Measurements from ENCODE around the gene MAST3.

- TF ChIP-seq, protein P1, sequence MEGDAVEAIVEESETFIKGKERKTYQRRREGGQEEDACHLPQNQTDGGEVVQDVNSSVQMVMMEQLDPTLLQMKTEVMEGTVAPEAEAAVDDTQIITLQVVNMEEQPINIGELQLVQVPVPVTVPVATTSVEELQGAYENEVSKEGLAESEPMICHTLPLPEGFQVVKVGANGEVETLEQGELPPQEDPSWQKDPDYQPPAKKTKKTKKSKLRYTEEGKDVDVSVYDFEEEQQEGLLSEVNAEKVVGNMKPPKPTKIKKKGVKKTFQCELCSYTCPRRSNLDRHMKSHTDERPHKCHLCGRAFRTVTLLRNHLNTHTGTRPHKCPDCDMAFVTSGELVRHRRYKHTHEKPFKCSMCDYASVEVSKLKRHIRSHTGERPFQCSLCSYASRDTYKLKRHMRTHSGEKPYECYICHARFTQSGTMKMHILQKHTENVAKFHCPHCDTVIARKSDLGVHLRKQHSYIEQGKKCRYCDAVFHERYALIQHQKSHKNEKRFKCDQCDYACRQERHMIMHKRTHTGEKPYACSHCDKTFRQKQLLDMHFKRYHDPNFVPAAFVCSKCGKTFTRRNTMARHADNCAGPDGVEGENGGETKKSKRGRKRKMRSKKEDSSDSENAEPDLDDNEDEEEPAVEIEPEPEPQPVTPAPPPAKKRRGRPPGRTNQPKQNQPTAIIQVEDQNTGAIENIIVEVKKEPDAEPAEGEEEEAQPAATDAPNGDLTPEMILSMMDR (IDR thresholded peaks at IDR 0.05): no peak
- TF ChIP-seq EZH2 (IDR thresholded peaks at IDR 0.05; ENCODE audit: borderline replicate concordance, insufficient read depth, low read depth, low read length, poor library complexity, severe bottlenecking): no peak
Measured at GRCh38 chr19:18190278-18190677, 92.7 kb downstream of the MAST3 start.
